HG03060 (cell line): ENCODE measurements around the gene CACNA1G.

Experiments
- ATAC-seq: cut with Tn5 transposase; IDR thresholded peaks from one replicate; pipeline ENCODE4 v1.9.1; 2021; ENCODE audit warnings: low read depth, moderate number of reproducible peaks; ENCODE audit not compliant: unreplicated experiment

Gene CACNA1G

DNA sequence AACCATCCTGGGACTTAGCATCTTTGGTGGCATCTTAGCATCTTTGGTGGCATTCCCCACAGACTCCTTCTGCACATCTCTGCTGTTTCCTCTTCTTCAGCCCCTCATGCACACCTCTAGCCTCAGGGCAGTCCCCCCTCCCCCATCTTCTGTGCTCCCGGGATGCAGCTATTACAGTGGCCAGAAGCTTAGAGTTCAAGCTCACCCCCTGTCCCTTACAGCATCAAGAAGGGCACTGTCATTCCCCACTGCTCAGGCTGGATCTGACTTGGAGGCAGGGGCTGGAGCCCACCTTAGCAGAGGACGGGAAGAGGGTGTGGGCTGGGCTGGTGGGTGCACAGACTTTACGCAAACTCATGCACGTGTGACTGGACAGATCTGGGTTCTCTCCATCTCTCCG is 27.3 kb upstream of the CACNA1G start:
- no peak for ATAC-seq

DNA sequence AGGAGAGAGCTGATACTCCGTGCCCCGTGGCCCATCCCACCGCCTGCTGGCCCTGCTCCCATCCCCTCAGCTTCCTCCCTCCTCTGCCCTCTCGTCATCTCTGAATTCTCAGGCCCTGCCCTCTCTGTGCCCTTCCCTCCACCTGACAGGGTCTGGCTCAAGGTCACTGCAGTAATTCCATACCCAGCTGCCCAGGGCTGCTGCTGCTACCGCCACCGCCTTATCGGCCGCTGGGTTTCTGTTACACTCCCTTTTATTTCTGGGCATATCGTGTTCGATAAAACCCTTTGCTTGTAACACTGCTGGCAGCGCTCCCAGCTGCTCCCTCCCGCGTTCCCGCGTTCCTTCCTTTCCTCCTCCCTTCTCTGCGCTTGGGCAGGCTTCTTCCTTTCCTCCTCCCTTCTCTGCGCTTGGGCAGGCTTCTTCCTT is 26.8 kb upstream of the CACNA1G start:
- no peak for ATAC-seq

GRCh38 chr17:50534222-50534978 is 26.1 kb upstream of the CACNA1G start:
- no peak for ATAC-seq

DNA sequence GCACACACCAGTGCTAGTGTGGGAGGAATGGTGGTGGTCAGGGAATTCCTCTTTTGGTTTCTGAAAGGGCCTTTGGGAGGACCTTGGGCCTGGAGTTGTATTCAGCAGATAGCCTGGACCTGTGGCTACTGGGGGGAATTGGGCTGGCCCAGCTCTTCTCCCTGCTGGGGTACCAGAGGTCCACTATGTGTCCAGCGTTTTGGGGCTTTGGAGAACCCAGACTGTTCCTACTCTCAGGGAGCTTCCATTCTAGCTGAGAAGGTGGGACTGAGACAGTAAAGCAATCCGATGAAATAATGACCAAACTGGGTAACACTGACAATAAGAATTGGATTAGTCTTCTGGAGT is 25.6 kb upstream of the CACNA1G start:
- no peak for ATAC-seq

GRCh38 chr17:50535407-50535806 is 25.1 kb upstream of the CACNA1G start:
- ATAC-seq = no peak

DNA sequence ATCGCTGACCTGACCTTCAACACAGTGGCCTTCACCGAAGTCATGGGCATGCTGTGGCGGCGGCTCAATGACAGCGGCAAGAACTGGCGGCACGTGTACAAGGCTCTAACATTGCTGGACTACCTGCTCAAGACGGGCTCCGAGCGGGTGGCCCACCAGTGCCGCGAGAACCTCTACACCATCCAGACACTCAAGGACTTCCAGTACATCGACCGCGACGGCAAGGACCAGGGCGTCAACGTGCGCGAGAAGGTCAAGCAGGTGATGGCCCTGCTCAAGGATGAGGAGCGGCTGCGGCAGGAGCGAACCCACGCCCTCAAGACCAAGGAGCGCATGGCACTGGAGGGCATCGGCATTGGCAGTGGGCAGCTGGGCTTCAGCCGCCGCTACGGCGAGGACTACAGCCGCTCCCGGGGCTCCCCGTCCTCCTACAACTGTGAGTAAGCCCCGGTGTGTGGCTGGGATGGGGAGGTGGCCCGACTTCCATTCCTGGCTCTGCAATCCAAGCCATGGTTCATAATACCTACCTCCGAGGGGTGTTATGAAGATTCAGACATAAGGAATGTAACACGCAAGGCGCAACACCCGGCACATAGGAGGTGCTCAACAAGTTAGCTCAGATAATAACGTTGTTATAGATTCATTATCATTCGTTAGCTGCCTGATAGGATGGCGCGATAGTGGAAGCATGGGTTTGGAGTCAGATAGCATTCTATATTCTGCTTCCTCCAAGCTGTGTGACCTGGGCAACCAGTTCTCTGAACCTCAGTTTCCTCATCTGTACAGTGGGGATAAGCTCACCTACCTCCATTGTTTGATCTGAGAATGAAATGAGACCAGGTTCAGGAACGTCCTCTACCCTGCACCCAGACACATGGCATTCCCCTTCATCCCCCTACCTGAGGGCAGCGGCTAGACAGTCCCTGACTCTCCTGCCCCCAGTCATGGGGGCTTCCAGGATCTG is 23.6 kb upstream of the CACNA1G start:
- ATAC-seq = no peak

DNA sequence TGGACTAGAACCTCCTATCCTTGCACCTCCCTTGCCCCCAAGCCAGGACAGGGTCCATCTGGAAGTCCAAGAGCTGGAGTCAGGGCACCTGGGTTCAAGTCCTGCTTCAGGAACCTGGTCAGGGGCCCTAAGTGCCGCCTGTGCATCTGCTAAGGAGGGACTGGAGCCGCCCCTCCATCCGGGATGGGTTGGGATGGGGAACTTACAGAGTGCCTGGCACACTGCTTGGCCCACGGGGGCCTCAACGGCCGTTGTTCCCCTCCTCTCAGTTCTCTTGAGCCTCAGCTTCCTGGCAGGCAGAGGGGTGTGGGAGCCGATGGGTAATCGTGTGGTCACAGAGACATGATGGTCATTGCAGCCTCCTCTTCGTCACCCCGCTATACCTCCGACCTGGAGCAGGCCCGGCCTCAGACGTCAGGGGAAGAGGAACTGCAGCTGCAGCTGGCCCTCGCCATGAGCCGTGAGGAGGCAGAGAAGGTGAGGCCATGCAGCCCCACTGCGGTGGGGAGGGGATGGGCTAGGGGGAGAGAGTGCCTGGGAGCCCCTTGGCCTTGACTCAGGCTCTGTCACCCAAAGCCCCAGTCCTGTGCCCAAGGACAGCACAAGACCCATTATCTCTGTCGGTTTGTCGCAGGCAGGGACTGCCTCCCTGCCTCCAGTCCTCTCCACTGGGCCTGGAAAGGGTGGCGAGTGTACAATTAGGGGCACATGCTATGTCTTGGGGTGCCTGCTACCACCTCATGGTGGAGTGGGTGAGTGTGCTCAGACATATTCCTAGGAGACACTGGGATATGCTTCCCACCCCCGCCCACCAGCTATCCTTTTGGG is 22.6 kb upstream of the CACNA1G start:
- no peak for ATAC-seq

DNA sequence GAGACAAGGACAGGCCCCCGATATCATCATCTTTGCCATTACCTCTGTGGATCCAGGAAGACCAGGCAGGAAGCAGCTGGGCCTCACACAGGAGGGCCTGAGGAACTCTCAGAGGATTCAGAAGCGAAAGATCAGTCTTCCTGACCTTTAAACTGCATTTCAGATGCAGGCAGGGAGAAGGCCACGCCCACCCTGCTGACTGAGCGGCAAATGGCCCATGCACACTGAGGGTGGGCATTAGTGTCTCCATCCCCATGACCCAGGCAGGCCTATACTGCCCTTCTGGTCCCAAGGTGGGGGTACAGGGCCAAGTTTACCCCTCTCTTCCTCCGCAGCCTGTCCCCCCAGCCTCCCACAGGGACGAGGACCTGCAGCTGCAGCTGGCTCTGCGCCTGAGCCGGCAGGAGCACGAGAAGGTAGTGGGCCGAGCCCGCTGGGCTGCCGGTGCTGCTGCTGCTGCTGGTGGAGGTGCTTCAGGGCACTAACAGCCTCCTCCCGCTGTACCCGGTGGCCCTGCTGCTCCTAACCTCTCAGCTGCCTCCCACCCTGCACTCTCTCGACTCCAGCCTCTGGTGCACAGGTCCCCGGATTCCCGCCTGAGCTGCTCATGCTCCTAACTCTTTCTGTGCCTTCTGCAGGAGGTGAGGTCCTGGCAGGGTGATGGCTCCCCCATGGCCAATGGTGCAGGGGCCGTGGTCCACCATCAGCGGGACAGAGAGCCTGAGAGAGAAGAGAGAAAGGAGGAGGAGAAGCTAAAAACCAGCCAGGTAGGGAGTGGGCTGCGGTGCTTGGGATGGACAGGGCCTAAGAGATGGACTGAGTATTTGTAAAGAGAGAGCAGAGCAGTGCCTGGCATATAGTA is 21.7 kb upstream of the CACNA1G start:
- ATAC-seq = no peak

DNA sequence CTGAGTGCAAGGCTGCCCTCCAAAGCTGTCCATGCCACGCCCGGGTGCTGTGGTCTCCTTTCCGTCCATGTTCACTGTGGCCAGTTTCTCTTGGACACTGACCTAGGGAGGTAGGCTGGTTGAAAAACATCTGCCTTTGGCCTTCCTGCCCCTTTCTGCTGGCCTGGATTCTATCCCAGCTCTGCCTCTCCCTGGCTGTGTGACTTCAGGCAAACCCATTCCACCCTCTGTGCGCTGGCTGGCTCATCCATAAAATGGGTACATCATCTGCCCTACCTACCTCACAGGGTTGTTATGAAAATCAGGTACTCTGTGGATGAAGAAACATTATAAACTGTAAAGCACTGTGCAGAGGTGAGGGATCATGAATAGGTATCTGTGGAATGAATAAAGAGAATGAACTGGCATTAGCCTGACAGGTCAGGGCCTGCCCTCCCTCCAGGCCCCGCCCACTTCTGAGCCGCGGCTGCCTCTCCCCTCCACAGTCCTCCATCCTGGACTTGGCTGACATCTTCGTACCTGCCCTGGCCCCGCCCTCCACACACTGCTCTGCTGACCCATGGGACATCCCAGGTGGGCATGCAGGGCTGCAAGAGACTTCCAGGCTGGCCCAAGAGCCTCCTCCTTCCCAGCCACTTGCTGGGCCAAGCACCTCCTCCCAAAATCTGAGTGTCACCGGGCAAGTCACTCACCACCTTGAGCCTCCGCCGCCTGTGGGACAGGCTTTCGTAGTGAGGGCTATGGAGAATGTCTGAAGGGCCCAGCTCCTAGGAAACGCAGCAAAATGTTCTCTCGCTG is 20.6 kb upstream of the CACNA1G start:
- ATAC-seq = no peak

GRCh38 chr17:50540560-50541401 is 19.7 kb upstream of the CACNA1G start:
- ATAC-seq = no peak

- no peak for ATAC-seq
Measured at GRCh38 chr17:50541402-50541715, 19.2 kb upstream of the CACNA1G start.

DNA sequence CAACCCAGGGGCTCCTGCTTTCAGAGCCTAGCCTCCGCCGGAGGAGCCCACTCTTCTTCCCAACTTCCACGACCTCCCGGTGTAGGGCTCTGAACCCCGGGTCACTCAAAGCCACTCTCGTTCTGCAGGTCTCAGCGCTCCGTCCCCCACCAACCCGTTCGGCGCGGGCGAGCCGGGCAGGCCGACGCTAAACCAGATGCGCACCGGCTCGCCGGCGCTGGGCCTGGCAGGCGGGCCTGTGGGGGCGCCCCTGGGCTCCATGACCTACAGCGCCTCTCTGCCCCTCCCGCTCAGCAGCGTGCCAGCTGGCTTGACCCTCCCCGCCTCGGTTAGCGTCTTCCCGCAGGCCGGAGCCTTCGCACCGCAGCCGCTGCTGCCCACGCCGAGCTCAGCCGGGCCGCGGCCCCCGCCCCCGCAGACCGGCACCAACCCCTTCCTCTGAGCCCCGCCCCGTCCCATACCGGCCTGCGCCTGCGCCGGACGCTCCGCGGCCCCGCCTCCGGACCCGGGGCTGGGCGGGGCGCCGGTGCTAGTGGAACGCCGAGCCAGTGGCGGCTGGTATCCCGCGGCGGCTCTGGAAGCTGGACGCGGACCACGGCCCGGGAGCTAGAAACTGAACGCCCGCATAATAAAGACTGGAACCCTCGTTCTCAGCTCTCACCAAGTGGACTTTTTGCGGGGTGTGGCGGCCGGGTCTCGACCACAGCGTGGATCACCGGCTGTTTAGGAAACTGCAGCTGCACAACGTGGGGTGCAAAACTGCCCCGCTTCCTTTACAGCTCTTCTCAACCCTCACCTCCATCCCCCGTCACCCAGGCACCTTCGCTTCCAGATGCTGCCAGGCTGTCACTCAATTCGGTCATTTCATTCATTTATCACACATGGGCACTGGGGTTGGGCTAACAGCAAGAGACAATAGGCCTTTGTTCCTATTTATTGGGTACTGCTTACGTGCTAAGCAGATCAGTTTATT is 18.5 kb upstream of the CACNA1G start:
- ATAC-seq = peak; percentile 45

GRCh38 chr17:50542795-50543774 is 17.4 kb upstream of the CACNA1G start:
- no peak for ATAC-seq

GRCh38 chr17:50544516-50544915 is 16.0 kb upstream of the CACNA1G start:
- no peak for ATAC-seq

- ATAC-seq = no peak
Measured at GRCh38 chr17:50545311-50545710, 15.2 kb upstream of the CACNA1G start.

GRCh38 chr17:50546701-50547034 is 13.8 kb upstream of the CACNA1G start:
- no peak for ATAC-seq
